ENCODE measurements around the gene TFB1M. TPM values are rescaled to one million over a fixed set of nuclear protein-coding genes. Genes with fewer than 3 reads are reported as not detected.
A peak's percentile ranks its signal among the peaks of the same experiment; 100 is the strongest.
"Not testable (repeated sequence)": the region's sequence is repeated elsewhere in the genome, so short reads cannot be mapped to it uniquely, and the experiment has no call there.

Gene TFB1M
- total RNA-seq, 2 experiments from 2014 or later: 32.4 to 36.3 TPM

DNA sequence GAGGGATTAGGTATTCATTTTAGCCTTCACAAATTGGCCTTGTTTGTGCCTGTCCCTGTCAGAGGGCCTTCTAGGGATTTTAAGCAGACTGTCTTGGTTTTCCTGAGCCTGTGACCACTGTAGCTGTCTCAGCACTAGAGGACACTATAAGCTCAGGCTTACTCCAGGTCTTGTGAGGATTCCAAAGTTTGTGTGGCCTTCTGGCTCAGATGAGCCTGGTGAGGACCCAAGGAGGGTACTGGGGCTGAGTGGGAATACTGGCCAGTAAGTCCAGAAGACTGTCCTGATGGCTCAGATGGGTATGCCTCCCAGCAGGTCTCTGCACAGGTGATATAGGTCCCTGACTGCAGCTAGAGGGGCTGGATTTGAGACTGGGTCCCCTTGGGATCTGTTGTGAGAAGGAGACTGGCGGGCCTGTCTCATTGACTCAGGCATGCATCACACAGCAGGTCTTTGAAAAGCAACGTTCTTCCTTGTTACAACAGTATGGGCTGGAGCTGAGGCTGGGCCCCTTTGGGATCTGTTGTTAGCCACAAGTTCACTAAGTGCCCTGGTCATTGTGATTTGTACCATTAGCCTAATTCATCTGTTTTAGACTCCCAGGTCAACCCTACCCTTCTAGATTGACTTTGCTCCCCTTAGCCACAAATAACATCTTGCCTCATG lies 26.3 kb upstream of the TFB1M start:
- peaks cover 48% of the 10 kb centered on the region for H3K36me3 Mint-ChIP-seq
- H3K4me3 Mint-ChIP-seq: no peak overlapping the region
- no peak overlapping the region for H3K27ac Mint-ChIP-seq
- POLR2A ChIA-PET: no interaction called here
- ATAC-seq (ENCODE audit: low read depth) (no peak), DNase-seq (no peak)
- peaks cover 25% of the 10 kb centered on the region for H3K4me1 Mint-ChIP-seq
- peaks cover 42% of the 10 kb centered on the region for H3K9me3 Mint-ChIP-seq
- no peaks in the 10 kb centered on the region for H3K27me3 Mint-ChIP-seq

DNA sequence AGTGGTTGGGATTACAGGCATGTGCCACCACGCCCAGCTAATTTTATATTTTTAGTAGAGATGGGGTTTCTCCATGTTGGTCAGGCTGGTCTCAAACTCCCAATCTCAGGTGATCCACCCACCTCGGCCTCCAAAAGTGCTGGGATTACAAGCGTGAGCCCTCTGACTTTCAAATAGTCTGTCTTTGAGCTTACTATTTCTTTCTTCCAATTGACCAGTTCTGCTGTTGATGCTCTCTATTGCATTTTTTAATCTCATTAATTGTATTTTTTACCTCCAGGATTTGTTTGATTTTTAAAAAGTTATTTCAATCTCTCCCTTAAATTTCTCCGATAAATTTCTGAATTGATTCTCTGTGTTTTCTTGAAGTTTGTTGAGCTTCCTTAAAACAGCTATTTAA lies 25.6 kb upstream of the TFB1M start:
- not testable (repeated sequence) for DNase-seq; H3K27ac Mint-ChIP-seq; ATAC-seq (ENCODE audit: low read depth); H3K4me3 Mint-ChIP-seq; H3K27me3 Mint-ChIP-seq
- Mint-ChIP-seq H3K9me3 (peaks cover 38% of the 10 kb centered on the region), H3K36me3 (peaks cover 50% of the 10 kb centered on the region), H3K4me1 (peaks cover 25% of the 10 kb centered on the region)
- POLR2A ChIA-PET: interaction anchor here (0.7 kb wide), 1 partner anchor 24 kb away, joined by 3 read pairs; no protein-coding TSS in a partner anchor

DNA sequence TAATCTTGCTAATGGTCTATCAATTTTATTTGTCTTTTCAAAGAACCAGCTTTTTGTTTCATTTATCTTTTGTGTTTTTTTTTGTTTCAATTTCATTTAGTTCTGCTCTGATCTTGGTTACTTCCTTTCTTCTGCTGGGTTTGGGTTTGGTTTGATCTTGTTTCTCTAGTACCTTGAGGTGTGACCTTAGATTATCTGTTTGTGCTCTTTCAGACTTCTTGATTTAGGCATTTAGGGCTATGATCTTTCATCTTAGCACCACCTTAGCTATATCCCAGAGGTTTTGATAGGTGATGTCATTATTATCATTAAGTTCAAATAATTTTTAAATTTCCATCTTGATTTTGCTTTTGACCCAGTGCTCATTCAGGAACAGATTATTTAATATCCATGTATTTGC lies 24.0 kb upstream of the TFB1M start:
- POLR2A ChIA-PET; ATAC-seq (ENCODE audit: low read depth); DNase-seq; H3K27me3 Mint-ChIP-seq: not testable (repeated sequence)
- Mint-ChIP-seq H3K4me1 (peaks cover 34% of the 10 kb centered on the region), H3K4me3 (peak overlapping the region; percentile 74), H3K9me3 (peaks cover 38% of the 10 kb centered on the region), H3K27ac (peak overlapping the region; percentile 92), H3K36me3 (peaks cover 50% of the 10 kb centered on the region)

DNA sequence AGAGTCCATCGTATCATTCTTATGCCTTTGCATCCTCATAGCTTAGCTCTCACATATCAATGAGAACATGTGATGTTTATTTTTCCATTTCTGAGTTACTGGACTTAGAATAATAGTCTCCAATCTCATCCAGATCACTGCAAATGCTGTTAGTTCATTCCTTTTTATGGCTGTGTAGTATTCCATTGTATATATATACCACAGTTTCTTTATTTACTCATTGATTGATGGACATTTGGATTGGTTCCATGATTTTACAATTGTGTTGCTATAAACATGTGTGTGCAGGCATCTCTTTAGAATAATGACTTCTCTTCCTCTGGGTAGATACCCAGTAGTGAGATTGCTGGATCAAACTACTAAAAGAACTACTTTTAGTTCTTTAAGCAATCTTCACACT lies 21.0 kb upstream of the TFB1M start:
- H3K9me3 Mint-ChIP-seq: peaks cover 33% of the 10 kb centered on the region
- H3K4me1 Mint-ChIP-seq: peaks cover 38% of the 10 kb centered on the region
- no peak overlapping the region for H3K4me3 Mint-ChIP-seq
- no peak overlapping the region for H3K27ac Mint-ChIP-seq
- H3K36me3 Mint-ChIP-seq: peaks cover 42% of the 10 kb centered on the region
- no peak for ATAC-seq (ENCODE audit: low read depth)
- no peaks in the 10 kb centered on the region for H3K27me3 Mint-ChIP-seq
- no peak for DNase-seq
- POLR2A ChIA-PET: no interaction called here

DNA sequence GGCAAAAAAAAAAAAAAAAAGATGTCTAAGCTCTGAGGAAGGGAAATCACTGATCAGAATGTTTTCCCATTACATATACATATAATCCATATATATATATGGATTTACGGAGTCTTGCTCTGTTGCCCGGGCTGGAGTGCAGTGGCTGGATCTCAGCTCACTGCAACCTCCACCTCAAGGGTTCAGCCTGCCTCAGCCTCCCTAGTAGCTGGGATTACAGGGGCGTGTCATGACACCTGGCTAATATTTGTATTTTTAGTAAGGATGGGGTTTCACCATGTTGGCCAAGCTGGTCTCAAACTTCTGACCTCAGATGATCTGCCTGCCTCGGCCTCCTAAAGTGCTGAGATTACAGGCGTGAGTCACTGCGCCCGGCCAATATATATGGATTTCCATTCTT lies 19.8 kb upstream of the TFB1M start:
- Mint-ChIP-seq H3K4me3 (peak overlapping the region; percentile 66), H3K9me3 (peaks cover 27% of the 10 kb centered on the region), H3K4me1 (peaks cover 41% of the 10 kb centered on the region), H3K27ac (peak overlapping the region; percentile 80), H3K36me3 (peaks cover 33% of the 10 kb centered on the region)
- POLR2A ChIA-PET: interaction anchor here (1.1 kb wide), 1 partner anchor 21 kb away, joined by 4 read pairs; no protein-coding TSS in a partner anchor
- DNase-seq; H3K27me3 Mint-ChIP-seq; ATAC-seq (ENCODE audit: low read depth): not testable (repeated sequence)

DNA sequence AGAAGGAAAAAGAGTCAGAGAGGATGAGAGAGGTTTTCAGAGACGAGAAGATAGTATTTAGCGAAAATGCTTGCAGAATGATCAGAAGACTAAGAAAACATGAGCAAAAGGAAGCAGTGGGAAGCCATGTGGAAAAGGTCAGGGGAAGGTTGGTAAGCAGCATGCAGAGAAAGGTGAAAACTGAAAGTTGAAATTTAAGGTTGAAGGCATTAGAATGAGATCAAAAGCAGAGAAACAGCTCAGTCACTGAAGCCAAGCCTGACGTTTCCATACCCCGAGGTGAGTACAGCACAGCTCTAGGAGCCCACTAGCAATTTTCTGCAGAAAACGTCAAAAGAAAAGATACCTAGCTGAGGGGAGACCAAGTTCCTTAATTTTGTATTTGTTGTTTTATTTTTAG lies 19.1 kb upstream of the TFB1M start:
- ATAC-seq (ENCODE audit: low read depth) (peak; percentile 58), DNase-seq (no peak)
- Mint-ChIP-seq H3K27ac (peak overlapping the region; percentile 80), H3K27me3 (no peaks in the 10 kb centered on the region), H3K4me1 (peaks cover 37% of the 10 kb centered on the region), H3K9me3 (peaks cover 22% of the 10 kb centered on the region), H3K4me3 (peak overlapping the region; percentile 66), H3K36me3 (peaks cover 28% of the 10 kb centered on the region)
- POLR2A ChIA-PET: interaction anchor here (1.1 kb wide), 1 partner anchor 20 kb away, joined by 4 read pairs; no protein-coding TSS in a partner anchor

DNA sequence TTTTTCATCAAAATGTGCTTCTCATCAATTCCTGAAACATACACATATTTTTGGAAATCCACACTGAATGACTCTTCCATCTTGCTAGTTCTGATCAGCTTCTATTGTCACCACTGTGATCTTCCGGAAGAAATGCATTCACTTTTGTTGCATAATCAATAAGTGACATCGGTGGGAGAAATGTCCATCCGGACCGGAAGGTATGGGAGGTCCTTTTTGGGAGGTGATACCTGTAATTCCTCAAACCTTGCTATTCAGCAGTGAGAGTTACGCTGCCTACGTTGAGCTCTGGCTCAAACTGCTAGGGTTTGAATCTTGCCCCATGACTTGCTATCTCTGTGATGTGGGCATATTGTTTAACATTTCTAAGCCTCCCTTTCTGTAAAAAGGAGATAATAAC lies 16.6 kb upstream of the TFB1M start:
- Mint-ChIP-seq H3K9me3 (peaks cover 5% of the 10 kb centered on the region), H3K27me3 (no peaks in the 10 kb centered on the region), H3K27ac (no peak overlapping the region), H3K4me1 (peaks cover 31% of the 10 kb centered on the region), H3K36me3 (peaks cover 5% of the 10 kb centered on the region), H3K4me3 (no peak overlapping the region)
- ATAC-seq (ENCODE audit: low read depth) (no peak), DNase-seq (no peak)
- POLR2A ChIA-PET: no interaction called here

DNA sequence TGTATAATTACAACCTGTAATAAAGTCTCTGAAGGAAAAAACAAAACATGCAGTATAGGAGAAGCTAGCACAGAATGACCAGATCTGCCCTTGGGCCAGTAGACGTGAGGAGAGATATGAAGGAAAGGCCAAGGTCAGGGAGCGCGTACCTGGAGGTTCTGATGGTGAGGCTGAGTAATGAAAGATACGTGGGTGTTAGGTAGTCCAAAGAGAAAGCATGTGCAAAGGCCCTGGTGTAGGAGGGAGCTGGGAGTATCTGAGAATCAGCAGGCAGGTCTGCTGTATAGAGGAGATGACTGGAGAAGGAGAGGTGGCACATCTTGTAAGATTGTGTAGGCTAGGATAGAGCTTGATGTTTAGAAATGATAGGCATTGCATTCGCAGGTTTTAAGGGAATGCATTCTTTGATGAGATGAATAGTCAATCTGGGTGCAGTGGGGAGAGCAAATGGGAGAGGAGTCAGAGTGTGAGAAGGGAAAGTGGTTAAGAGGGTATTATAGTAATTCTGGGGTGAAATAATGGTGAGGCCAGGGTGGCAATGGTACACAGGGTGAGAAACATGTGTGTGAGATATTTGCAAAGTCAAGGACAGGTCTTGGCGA lies 15.9 kb upstream of the TFB1M start:
- no peak for DNase-seq
- peaks cover 31% of the 10 kb centered on the region for H3K4me1 Mint-ChIP-seq
- H3K27ac Mint-ChIP-seq: no peak overlapping the region
- POLR2A ChIA-PET: no interaction called here
- no peak overlapping the region for H3K4me3 Mint-ChIP-seq
- H3K36me3 Mint-ChIP-seq: no peaks in the 10 kb centered on the region
- ATAC-seq (ENCODE audit: low read depth): no peak
- no peaks in the 10 kb centered on the region for H3K27me3 Mint-ChIP-seq
- H3K9me3 Mint-ChIP-seq: no peaks in the 10 kb centered on the region

DNA sequence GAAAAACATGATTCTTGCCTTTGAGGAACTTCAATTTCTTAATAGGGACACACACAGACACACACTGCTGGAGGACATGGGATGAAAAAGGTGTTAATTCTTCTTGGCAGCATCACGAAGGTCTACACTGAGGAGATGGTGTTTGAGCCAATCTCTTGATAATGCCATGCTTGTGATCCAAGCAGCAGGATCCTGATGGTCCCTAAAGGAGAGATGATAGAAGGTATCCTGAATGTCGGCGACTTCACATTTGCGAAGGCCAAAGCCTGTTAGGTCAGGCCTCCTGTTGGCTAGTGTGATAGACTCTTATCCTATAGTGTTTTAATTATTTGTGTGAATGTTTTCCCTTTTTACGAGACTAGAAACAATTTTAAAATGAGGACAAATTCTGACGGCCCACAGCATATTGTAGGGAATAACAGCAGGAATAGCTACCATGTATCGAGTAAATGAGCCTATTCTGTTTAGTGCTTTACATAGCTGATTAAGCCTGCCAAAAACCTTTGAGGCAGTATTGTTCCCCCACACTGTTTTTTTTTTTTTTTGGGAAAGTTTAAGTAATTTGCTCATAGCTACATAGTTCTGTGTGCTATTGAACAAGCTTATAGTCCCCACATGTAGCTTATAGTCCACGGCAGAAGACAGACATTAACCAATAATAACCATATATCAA lies 15.3 kb upstream of the TFB1M start:
- peaks cover 30% of the 10 kb centered on the region for H3K4me1 Mint-ChIP-seq
- POLR2A ChIA-PET: no interaction called here
- no peaks in the 10 kb centered on the region for H3K9me3 Mint-ChIP-seq
- H3K36me3 Mint-ChIP-seq: no peaks in the 10 kb centered on the region
- no peak overlapping the region for H3K4me3 Mint-ChIP-seq
- H3K27me3 Mint-ChIP-seq: no peaks in the 10 kb centered on the region
- DNase-seq (no peak), ATAC-seq (ENCODE audit: low read depth) (no peak)
- no peak overlapping the region for H3K27ac Mint-ChIP-seq

DNA sequence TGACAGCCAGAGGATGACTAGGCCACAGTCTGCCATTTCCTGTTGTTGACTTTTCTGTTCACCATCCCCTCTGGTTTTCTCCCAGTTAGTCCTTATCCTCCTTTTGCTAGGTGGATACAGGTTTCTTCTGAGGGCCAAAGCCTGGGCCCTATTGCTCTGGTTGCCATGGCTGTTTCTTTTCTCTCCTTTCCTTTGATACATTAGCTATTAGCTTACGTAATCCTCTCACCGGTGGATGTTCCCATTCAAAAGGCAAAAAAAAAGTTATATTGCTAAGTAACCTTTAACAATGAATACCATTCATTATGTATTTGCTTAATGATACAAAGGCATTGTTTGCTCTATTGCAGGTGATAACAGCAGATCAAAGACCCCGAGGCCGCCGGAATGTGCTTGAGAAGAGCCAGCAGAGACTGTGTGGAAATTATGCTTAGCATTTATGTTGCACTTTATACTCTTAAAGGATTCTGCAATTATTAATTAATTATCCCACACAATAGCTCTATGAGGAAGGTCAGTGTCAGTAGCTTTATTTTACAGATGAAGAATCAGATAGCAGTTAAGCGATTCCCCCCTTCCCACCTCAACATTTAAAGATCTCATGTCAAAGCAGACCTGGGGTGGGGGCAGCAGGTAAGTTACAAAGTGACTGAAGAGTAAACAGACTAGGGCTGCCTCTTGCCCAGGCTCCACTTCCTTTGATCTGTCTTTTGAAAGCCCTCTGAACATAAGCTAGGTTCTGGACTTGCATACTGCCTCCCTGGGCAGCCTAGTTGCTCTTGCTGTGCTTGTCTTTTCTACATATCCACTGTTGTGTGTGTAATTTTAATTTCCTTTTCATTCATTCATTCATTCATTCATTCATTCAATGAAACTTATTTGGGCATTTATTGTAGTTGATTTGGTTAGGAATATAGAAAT lies 14.5 kb upstream of the TFB1M start:
- no peaks in the 10 kb centered on the region for H3K9me3 Mint-ChIP-seq
- H3K4me3 Mint-ChIP-seq: no peak overlapping the region
- no peak for DNase-seq
- peak overlapping the region; percentile 23 for H3K27ac Mint-ChIP-seq
- H3K36me3 Mint-ChIP-seq: no peaks in the 10 kb centered on the region
- H3K27me3 Mint-ChIP-seq: no peaks in the 10 kb centered on the region
- H3K4me1 Mint-ChIP-seq: peaks cover 27% of the 10 kb centered on the region
- no peak for ATAC-seq (ENCODE audit: low read depth)
- POLR2A ChIA-PET: no interaction called here

DNA sequence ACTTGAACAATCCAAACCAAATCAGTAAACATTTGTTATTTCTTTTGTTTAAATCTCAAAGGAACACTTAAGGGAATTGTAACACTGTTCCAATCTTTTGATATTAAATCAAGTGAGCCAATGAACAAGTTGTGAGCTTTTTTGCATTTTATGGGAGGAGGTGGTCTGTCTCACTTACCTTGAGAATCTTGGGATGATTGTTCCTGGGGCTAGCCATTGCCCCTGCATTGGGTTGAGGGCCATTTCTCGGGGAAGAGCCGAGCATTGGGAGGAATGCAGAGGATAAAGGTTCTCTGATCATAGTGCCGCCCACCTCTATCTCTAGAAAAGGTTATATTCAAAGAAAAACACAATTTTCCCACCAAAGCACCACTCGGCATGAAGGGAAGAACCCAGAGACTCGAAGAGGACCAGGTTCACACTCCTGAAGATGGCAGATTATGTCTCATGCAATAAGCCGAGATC lies 13.8 kb upstream of the TFB1M start:
- Mint-ChIP-seq H3K36me3 (no peaks in the 10 kb centered on the region), H3K4me3 (no peak overlapping the region), H3K4me1 (peaks cover 20% of the 10 kb centered on the region), H3K9me3 (no peaks in the 10 kb centered on the region), H3K27me3 (no peaks in the 10 kb centered on the region), H3K27ac (peak overlapping the region; percentile 2)
- DNase-seq (no peak), ATAC-seq (ENCODE audit: low read depth) (peak; percentile 39)
- POLR2A ChIA-PET: no interaction called here

DNA sequence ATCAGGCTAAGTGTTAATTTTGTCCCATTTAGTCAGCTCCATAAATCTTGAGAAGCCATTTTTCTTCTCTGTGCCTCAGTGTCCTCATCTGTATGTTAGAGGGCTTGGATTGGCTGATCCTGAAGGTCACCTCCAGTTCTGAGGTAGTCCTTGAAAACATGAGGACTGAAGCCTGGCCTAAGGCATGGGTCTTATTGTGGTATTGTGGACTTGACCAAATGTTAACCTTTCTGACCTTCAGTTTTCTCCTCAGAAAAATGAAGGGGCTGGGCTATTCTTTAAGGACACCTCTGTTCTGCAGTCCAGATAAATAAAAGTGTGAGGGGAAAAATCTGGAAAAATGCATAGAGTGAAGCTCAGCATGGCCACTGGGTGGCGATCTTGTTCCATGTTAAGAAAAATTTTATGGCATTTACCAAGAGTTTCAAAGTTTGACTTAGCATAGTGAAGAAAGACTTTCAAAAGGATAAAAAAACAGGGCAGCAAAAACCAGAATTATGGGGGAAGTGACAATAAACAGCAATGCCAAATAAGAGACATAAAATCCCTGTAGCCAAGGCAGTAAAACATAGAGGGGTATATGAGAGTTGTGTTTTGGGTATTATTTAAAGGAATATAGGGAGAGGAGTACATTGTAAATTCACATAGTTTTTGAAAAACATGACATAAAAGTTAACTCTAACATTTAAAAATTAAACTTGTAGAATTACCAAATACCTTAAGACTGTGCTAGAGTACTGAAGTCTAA lies 13.2 kb upstream of the TFB1M start:
- peaks cover 18% of the 10 kb centered on the region for H3K4me1 Mint-ChIP-seq
- no peak overlapping the region for H3K4me3 Mint-ChIP-seq
- ATAC-seq (ENCODE audit: low read depth): peak; percentile 45
- peak; percentile 48 for DNase-seq
- no peaks in the 10 kb centered on the region for H3K27me3 Mint-ChIP-seq
- no peaks in the 10 kb centered on the region for H3K36me3 Mint-ChIP-seq
- POLR2A ChIA-PET: interaction anchor here (1.1 kb wide), 1 partner anchor 90 kb away, joined by 3 read pairs; no protein-coding TSS in a partner anchor
- no peaks in the 10 kb centered on the region for H3K9me3 Mint-ChIP-seq
- peak overlapping the region; percentile 12 for H3K27ac Mint-ChIP-seq

Data from activated naive CD8-positive, alpha-beta T cell treated with anti-CD3 and anti-CD28 coated beads, Interleukin-2, amount 10 ng/mL, durations not matched to agents 7 days and 5 days (primary cell).